NB4 (cell line): ENCODE measurements around the gene INPP4A.
"Not testable (repeated sequence)": the region's sequence is repeated elsewhere in the genome, so short reads cannot be mapped to it uniquely, and the experiment has no call there.

ENCODE experiments used
- DNase-seq: peaks from one replicate; pipeline ENCODE4 v3.0.0; 2010; ENCODE audit warnings: low read depth
- H3K4me3 ChIP-seq: one replicate; pipeline ENCODE4 v1.5.1; 2011; ENCODE audit warnings: mild to moderate bottlenecking, low read depth, low read length, moderate library complexity
- CTCF ChIP-seq: IDR thresholded peaks from one replicate; pipeline ENCODE4 v1.5.1; 2012; ENCODE audit warnings: low read depth, low read length
- MAX ChIP-seq: IDR thresholded peaks from 2 replicates; pipeline ENCODE4 v1.6.1; 2011; ENCODE audit warnings: low read depth, low read length
- MYC ChIP-seq: IDR thresholded peaks from 2 replicates; pipeline ENCODE4 v1.6.1; 2011; ENCODE audit warnings: low read depth, low read length
- POLR2A ChIP-seq: IDR thresholded peaks from 2 replicates; pipeline ENCODE4 v1.6.1; 2011; ENCODE audit warnings: mild to moderate bottlenecking; ENCODE audit not compliant: insufficient read length; ENCODE audit errors: extremely low read depth

INPP4A gene

GRCh38 chr2:98585386-98585785, 140.7 kb downstream of the INPP4A start:
- no peak for DNase-seq

GRCh38 chr2:98586551-98587140, 142.0 kb downstream of the INPP4A start:
- no peak for TF ChIP-seq MYC
- TF ChIP-seq MAX: no peak
- no peak for TF ChIP-seq POLR2A
- no peak for TF ChIP-seq CTCF
- no peak overlapping the region for H3K4me3 ChIP-seq
- no peak for DNase-seq

More at GRCh38 chr2:98585386-98585785, 140.7 kb downstream of the INPP4A start:
- H3K4me3 ChIP-seq: no peak overlapping the region
- TF ChIP-seq MAX: no peak
- no peak for TF ChIP-seq MYC
- TF ChIP-seq POLR2A: no peak
- TF ChIP-seq CTCF: no peak

- no peak overlapping the region for H3K4me3 ChIP-seq
- TF ChIP-seq POLR2A (no peak), CTCF (no peak), MYC (no peak), MAX (no peak)
- no peak for DNase-seq
These were observed 144.3 kb downstream of the INPP4A start for GRCh38 chr2:98588880-98589431.

GRCh38 chr2:98589489-98589888, 144.8 kb downstream of the INPP4A start:
- TF ChIP-seq CTCF (no peak), MAX (no peak), POLR2A (no peak), MYC (no peak)
- DNase-seq: no peak
- H3K4me3 ChIP-seq: no peak overlapping the region

- no peak for DNase-seq
- TF ChIP-seq MYC: no peak
- no peak for TF ChIP-seq CTCF
- TF ChIP-seq POLR2A: no peak
- TF ChIP-seq MAX: no peak
- no peak overlapping the region for H3K4me3 ChIP-seq
These were observed 147.9 kb downstream of the INPP4A start for GRCh38 chr2:98592565-98592964.

- not testable (repeated sequence) for DNase-seq, H3K4me3 ChIP-seq
These were observed 150.0 kb downstream of the INPP4A start for GRCh38 chr2:98594665-98595064.
